Inflammatory macrophage treated with lipopolysaccharide for 4 hours (primary cell): ENCODE data around the gene ANKH.
"Not testable (repeated sequence)": the region's sequence is repeated elsewhere in the genome, so short reads cannot be mapped to it uniquely, and the experiment has no call there.

Experiments used
- DNase-seq: peaks from one replicate; pipeline ENCODE4 v3.0.0-alpha.2; 2020

ANKH gene

DNA sequence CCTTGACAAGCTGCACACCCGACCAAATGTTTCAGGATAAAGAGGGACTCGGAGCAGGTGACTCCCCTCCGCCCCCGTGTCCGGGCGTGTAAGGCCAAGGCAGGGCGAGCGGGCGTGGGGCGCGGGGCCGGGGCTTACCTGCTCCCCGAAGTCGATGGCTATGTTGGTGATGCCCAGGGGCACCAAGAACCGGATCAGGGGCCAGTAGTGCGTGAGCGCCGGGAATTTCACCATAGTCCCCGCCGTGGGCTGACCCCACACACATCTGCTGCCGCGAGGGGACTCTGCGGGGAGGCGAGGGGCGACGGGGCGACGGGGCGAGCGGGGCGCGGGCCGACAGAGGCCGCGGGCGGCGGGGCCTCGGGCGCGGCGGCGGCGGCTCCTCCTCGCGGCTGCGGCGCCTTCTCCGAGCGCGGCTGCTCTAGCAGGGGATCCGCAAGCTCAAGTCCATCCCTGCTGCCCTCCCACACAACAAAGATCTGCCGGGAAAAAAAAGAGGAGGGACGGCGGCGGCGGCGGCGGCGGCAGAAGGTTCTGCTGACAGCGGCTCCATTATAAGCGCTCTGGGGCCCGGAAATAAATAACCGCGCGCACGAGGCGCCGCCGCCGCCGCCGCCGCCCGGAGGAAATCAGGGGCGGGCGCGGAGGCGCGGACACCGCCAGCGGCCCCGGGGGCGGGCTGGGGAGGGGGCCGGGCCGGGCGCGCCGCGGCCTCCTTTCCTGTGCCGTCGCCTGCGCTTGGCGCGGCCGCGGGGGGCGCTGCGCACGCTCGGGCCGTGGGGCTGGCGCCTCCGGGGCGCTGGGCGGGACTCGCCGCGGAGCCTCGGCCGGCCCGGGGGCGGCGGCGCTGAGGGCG, at the start of gene ANKH:
Gene ANKH, minus strand, starts transcription at position 565 of the 856 bp plus-strand sequence. Its CDS starts 331 bp downstream, at position 234.
- peak; percentile 79 for DNase-seq

DNA sequence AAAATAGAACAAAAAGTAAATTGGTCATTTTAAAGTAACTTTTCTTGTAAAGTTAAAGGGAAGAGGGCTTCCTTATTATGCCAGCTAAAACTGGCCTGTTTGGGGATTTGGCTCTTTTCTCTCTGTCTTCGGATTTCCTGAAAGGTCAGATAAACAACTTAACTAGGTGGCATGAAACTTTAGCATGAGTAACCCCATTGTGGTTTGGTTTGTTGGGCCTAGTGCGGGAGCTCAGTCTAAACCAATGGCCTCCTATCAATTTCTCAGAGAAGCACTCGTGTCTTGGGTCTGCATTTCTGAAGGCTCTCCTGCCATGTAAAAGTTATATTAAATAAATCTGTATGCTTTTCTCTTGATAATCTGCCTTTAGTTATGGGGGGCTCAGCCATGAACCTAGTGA, 48.5 kb upstream of the ANKH start:
- no peak for DNase-seq

DNA sequence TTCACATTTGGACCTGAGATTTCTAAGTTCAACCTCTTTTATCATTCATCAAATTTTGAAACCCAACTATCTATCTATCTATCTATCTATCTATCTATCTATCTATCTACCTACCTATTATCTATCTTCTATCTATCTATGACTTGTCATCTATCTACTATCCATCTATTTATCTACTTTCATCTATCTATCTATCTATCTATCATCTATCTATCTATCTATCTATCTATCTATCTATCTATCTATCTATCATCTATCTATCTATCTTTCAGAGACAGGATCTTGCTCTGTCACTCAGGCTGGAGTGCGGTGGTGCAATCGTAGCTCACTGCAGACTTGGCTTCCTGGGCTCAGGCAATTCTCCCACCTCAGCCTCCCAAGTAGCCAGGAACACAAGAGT, 47.5 kb upstream of the ANKH start:
- not testable (repeated sequence) for DNase-seq

DNA sequence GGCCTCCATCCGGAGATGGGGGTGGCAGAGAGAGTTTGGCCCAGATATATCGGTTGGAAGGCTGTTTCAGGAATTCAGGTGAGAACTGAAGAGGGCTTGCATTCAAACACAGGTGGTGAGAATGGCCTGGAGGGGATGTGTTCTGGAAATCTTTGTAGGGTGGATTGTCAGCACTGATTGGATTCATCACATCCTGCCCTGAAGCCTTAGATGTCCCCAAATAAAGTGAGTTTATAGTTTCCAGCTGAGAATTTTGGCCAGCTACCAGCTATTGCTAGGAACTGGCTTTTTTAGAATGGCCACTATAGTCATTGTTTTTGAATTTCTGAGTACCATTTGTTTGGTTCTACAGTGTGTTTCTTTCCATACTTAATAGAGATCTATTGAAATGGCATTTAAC, 46.1 kb upstream of the ANKH start:
- no peak for DNase-seq

DNA sequence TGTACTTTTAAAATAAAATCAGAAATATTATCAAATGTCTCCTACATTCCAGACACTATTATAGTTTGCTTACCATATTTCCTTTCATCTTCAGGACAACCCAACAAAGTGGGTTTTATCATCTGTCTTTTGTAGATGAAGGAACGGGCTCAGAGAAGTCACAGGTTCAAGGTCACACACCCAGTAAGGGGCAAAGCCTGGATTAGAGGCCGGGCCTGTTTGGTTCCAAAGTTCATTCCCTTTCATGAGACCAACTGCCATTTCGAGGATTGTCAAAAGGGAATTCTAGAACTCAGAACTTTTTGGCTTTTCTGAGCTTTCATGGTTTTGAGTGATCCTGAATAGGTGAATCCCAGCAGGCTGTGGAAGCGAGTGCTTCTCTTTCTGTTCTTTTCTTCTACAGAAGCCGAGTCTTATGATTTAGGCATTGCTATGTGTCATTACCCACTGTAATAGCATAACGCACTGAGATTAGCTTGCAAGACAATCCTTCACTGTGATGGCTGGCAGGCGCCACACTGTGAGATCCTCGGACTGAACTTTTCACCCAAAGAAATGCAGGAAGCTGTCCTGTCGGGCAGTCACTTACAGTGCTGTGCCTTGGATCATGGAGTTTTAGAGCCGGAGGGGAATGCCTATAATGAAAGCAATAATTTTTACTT, 43.8 kb upstream of the ANKH start:
- no peak for DNase-seq

DNA sequence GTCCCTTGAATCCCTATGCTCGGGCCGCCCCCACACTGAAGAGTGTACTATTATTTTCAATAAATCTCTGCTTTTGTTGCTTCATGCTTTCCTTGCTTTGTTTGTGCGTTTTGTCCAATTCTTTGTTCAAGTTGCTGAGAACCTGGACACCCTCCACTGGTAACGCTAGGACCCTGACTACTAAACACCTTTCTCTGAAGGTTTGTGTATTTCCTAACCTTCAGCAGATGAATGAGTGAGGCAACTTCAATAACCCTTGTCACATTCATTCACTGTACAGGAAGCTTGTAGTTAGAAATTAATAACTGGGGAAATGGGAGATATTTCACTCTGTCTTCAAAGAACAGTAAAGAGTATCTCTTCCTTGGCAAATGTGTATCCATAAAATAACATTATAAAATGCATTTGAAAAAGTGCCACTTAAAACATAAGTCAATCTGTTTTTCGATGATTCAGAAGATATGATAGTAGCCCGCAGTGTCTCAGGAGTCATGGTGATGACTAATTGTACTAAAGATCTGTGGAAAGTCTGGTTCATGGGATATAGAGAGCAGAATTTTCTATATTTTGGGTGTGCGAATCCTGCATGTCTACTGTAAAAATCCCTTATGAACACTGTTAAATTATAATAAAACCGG, 43.2 kb upstream of the ANKH start:
- no peak for DNase-seq

DNA sequence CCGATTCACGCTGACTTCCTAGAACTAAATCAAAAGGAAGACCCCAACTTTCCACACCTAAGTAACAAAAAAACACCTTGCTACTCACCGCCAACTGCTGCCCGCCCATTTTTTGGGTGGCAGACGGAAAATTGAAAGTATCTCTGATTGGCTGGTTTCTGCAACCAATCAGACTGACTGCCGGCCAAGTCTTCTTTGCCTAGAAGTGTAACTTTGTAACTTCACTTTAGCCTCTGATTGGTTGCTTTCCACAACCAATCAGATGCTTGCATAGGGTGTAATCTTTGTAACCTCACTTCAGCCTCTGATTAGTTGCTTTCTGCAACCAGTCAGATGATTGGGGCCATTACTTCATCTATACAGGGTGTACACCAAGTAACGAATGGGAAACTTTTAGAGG, 42.6 kb upstream of the ANKH start:
- DNase-seq = no peak

DNA sequence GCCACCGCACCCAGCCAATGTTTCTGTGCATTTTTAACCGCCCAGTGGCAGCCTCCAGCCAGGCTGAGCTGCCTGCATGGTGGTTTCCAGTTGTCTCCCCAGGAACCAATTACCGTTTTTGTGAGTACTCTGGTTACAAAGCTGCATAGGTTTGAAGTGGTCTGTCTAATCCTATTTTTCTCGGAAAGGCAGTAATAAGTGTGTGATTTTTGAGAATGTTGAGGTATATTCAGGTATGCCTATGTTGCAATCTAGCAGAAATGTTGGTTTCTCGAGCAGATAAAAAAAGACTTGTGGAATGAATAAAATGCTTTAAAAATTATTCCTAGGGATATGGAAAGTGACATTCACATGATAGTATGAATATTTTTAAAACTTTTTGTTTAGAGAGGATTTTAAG, 41.5 kb upstream of the ANKH start:
- DNase-seq = no peak

DNA sequence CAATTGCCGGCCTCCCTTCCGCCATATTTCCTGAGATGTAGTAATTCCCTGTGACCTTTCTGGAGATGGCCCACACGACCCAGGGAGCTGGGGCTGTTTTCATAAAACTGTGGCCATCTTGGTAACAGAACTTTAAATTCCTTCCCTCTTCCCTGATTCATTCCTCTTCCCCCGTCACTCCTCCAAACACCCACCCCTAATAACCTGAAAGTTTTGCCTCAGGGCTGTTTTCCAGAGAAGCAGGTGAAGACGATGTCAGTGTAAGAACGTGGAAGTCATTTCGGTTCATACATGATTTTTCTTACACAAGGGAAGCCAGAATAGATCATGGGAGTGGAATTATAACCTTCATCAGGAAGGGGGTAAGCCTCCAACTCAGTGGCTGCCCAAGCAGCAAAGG, 40.6 kb upstream of the ANKH start:
- DNase-seq = no peak

DNA sequence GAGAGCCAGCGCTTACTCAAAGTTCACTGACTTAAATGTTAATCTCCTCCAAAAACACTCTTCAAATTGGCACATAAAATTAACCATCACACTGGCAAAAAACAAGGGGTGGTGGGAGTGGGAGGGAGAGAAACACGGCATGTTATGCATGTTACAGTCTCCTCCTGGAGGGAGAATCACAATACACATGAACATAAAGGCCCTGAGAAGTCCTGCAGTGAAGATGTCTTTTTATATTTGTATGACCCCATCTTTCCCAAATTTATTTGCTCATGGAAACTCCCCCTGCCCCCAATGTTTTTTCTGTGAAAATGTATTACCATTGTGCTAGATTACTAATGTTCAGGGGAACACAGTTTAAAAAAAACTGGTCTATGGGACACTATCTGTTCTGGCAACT, 37.8 kb upstream of the ANKH start:
- DNase-seq = no peak

DNA sequence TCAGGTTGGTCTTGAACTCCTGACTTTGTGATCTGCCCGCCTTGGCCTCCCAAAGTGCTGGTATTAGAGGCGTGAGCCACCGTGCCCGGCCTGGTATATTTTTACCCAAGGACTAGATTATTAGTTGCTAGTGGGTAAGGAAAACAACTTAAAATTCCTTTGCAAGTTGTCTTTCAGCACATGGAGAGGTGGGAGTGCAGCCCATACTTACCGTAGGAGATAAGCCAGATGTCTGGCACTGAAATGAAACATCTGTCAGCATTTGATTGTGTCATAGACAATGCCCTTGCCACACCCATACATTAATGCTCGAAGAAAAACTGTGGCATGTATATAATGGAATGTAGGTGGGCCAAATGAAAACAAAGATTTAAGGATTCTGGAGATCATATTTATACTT, 36.6 kb upstream of the ANKH start:
- DNase-seq = no peak

DNA sequence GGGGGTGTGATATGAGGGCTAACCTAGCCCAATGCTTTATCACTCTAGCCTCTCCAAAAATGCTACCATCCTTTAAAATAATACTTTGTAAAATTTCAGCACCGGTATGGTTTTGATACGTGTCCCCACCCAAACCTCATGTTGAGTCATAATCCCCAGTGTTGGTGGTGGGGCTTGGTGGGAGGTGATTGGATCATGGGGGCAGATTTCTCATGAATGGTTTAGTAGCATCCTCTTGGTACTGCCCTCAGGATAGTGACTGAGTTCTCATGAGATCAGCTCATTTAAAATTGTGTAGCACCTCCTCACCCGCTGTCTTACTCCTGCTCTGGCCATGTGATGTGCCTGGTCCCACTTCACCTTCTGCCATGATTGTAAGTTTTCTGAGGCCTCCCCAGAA, 35.0 kb upstream of the ANKH start:
- DNase-seq = no peak

DNA sequence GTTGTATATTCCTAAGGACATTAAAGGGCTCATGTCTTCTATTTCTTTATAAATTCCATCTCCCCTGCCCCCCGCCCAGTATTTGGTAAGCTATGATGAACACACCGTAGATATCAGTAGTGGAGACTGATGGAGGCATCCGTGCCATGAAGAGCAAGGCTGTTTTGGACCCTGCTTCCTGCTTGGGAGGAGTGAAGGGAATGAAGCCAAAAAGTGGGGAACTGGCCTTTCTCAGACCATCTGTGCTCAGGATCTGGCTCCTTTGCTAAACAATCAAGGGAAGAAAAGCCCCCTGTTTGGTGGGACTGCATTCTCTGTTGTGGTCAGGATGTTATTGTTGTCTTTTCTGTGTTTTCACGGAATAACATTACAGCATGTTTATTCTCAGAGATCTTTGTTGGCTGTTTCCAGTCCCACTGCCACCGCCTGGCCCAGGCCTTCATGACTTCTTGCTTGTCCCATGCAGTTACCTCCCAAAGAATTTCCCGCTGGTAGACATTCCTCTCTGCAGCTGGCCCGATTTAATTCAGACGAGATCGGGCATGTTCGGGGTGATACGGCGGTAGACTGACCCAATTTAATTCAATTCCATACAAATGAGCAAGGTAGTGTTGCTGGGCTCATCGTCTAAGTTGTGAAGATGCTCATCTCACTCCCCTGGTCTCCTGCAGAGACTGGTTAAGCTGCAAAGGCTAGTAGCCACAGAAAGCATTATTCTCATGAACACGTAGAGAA, 31.4 kb upstream of the ANKH start:
- DNase-seq = no peak

DNA sequence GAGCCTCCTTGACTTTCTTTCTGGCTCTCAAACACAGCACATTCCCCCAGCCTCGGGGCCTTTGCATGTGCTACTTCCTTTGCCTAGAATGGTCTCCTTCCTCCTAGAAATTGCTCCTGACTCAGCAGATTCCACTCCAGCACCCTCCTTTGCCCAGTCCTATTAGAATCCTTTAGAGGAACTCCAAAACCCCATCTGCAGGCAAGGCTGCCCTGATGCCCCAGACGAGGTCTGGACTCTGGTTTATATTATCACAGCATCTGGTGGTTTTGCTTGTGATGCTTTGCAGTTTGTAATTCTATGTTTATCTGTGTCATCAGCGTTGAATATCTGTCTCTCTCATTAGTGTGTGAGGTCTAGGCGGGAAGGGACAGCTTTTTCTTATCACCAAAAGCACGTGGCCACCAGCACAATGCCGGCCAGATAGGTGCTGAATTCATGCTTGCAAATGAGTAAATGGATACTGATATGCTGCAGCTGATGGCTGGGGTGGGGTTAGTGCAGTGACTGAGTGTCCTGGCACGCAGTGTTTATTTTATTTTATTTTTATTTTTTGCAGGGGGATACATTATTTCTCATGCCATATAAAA, 30.0 kb upstream of the ANKH start:
- no peak for DNase-seq

DNA sequence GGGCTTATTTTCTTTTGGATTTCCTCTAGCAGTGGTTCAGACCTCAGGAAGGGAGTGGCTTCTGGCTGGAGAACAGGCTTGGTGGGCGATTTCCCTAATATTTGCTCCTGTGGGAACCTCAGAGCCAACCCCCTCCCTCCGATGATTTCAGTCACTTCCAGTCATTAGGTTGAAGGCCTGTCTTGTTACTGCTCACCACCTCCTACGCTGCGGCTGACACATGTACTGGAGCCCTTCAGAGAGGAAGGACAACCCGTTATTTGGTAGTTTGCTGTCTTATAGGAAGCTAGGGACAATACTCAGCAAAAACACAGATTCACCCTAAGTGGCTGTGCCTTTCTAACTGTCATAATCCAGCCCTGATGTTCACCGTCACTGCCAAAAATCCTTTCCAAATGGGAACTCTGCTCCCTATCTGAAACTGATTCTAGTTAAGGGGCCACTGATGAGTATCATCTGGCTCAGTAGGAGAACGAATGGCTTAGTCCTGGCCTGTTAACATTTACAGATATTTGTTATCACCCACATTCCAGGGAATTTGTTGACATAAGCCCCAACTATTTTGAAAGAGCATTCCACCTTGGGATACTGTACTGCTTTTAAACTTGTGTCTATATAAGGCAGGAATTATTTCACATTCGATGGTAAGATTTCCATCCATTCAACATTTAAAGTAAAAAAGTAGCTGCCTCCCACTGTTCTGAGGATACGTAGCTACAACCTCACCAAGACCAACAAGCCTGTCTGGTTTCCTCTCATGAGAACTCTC, 29.3 kb upstream of the ANKH start:
- peak; percentile 81 for DNase-seq

DNA sequence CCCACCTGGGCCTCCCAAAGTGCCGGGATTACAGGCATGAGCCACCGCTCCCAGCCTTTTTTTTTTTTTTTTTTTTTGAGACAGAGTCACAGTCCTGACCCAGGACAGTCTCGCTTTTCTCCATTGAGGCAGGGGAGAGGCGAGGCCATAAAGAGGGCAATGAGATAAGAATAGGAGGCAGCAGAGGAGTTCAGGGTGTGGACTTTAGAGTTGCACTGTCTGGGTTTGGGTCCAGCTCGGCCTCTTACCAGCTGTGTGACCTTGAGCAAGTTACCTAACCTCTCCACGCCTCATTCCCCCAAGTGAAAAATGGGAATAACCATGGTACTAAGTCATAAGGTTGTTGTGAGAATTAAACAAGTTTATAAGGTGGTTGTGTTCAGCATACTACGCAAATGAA, 24.6 kb upstream of the ANKH start:
- DNase-seq = no peak

DNA sequence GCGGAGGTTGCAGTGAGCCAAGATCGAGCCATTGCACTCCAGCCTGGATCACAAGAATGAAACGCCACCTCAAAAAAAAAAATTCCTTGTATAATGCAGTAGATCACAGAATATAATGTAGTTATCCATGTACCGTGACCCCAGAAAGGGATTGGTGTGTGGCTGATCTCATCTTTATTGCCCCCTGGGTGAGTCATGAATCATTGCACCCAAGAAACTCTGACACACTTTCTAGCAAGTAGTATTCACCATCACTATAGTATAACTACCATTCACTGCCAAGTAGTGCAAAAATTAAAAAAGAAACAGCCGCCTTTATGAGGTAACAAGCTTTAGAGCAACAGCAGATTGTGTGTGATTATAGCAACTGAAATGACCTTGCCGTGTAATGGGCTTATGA, 23.7 kb upstream of the ANKH start:
- no peak for DNase-seq

DNA sequence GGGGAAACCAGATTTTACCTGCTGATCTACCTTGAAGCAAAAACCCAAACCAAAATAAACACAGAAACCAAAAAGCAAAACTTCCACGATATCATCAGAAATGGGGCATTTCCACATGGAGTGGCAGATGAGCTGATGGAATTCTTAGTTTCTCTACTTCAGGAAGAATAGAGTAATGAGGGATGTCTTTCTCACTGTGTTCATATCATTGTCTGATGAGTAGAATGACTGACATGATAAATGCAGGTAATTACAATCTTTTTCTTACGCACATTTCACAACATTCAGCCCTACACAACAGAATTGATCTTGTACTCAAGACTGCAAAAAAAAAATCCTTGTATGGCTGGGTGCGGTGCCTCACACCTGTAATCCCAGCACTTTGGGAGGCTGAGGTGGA, 23.2 kb upstream of the ANKH start:
- no peak for DNase-seq

DNA sequence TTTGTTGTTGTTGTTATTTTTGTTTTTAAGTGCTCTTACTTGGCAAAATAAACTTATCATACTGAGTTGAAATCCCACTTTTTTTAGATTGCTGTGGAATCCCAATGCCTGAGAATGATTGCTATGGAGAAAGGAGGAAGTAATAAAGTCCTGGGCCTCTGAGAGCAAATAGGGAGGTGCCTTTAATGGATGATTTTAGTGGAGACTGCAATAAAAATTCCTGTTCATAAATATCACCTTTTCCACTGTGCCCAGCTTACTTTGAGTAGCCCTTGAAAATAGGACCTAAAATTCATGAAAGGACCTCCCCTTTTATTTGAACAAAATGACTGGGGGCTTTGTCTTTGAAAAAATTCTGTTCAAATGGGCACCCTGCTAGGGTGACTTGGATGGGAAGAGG, 21.8 kb upstream of the ANKH start:
- no peak for DNase-seq

DNA sequence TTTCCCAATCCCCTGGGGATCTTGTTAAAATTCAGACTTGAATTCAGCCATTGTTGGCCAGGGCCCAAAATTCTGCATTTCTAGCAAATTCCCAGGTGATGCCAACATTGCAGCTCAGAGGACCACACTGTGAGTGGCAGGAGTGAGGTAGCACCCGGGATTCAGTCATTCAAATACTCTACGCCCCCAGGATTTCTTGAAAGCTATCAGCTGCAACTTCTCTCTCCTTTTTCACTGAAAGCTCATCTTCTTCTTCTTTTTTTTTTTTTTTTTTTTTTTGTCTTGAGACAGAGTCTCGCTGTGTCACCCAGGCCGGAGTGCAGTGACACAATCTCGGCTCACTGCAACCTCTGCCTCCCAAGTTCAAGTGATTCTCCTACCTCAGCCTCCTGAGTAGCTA, 19.3 kb upstream of the ANKH start:
- DNase-seq = peak; percentile 81

DNA sequence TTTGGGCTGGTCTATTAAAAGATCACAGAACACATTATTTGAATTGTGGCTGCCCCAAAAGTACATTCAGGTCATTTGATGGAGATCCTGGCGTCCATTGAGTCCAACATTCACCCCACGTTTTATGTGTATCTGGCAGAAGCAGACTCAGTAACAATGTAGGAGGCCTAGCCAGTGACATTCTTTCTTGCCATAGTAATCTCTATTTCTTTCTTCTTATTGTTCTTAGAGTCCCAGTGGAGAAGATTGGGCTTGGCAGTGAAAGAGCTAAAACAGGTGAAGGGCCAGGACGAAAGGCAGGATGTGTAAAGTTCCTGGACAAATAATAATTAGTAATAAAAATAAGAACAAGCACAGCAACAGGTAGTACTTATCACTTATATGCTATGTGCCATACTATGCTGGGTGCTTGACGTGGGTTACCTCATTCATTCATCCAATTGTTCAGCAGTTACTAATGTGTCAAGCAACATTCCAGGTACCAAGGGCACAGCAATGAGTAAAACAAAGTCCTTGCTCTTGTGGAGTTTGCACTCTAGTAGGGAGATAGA, 12.6 kb upstream of the ANKH start:
- DNase-seq = no peak
